22Rv1 (cell line): ENCODE measurements around the gene RNU6-9.

Source experiments
- H3K27ac ChIP-seq: fragments of 450-650 bp; 2 replicates; pipeline ENCODE4 v1.5.1; 2017
- CTCF ChIP-seq: fragments of 450-650 bp; IDR thresholded peaks from 2 replicates; pipeline ENCODE4 v1.5.1; 2017; ENCODE audit warnings: mild to moderate bottlenecking
- ZFX ChIP-seq: fragments of 450-650 bp; IDR thresholded peaks from 2 replicates; pipeline ENCODE4 v1.6.1; 2017; ENCODE audit warnings: antibody characterized with exemption, borderline replicate concordance

The RNU6-9 gene

GRCh38 chr19:902093-902370 lies 8.7 kb downstream of the RNU6-9 start:
- H3K27ac ChIP-seq: no peak overlapping the region
- TF ChIP-seq CTCF (no peak), ZFX (no peak)

- no peak for TF ChIP-seq CTCF
- TF ChIP-seq ZFX: no peak
- no peak overlapping the region for H3K27ac ChIP-seq
Measured at GRCh38 chr19:902446-903226, 9.4 kb downstream of the RNU6-9 start.

GRCh38 chr19:903266-903797 lies 10.0 kb downstream of the RNU6-9 start:
- TF ChIP-seq CTCF (no peak), ZFX (no peak)

GRCh38 chr19:904545-904944 lies 11.3 kb downstream of the RNU6-9 start:
- no peak overlapping the region for H3K27ac ChIP-seq
- TF ChIP-seq CTCF: no peak
- no peak for TF ChIP-seq ZFX

More at GRCh38 chr19:903266-903797, 10.0 kb downstream of the RNU6-9 start:
- H3K27ac ChIP-seq: no peak overlapping the region

GRCh38 chr19:906480-906879 lies 13.2 kb downstream of the RNU6-9 start:
- H3K27ac ChIP-seq: no peak overlapping the region
- TF ChIP-seq CTCF: no peak
- TF ChIP-seq ZFX: no peak

- TF ChIP-seq ZFX: no peak
- TF ChIP-seq CTCF: no peak
- H3K27ac ChIP-seq: no peak overlapping the region
Measured at GRCh38 chr19:907183-907853, 14.0 kb downstream of the RNU6-9 start.
